ENCODE results near the gene SGIP1. TPM values are rescaled to one million over a fixed set of nuclear protein-coding genes. Genes with fewer than 3 reads are reported as not detected.

Gene SGIP1
- total and polyA plus RNA-seq, 9 donors = 1.7 to 3.1 (median 2.4) TPM

GRCh38 chr1:66500301-66500700 is 33.7 kb upstream of the SGIP1 start:
- Histone ChIP-seq H3K27ac (ENCODE audit: low read length) (no peak overlapping the region), H3K36me3 (ENCODE audit: control insufficient read depth, insufficient read depth, low read length) (no peaks in the 10 kb centered on the region), H3K4me3 (ENCODE audit: low read length) (no peak overlapping the region), H3K9me3 (replicated peaks; ENCODE audit: control insufficient read depth, low read depth, low read length) (no peaks in the 10 kb centered on the region), H3K4me1 (ENCODE audit: control insufficient read depth, insufficient read depth, low read length) (no peaks in the 10 kb centered on the region), H3K27me3 (ENCODE audit: control insufficient read depth, insufficient read depth, low read length) (no peaks in the 10 kb centered on the region)
- no CpG with 5 or more reads among the region's 1 CpG for WGBS (ENCODE audit: insufficient coverage)
- no peak for DNase-seq

- Histone ChIP-seq H3K27me3 (ENCODE audit: control insufficient read depth, insufficient read depth, low read length) (no peaks in the 10 kb centered on the region), H3K36me3 (ENCODE audit: control insufficient read depth, insufficient read depth, low read length) (no peaks in the 10 kb centered on the region), H3K4me1 (ENCODE audit: control insufficient read depth, insufficient read depth, low read length) (peaks cover 2% of the 10 kb centered on the region), H3K9me3 (replicated peaks; ENCODE audit: control insufficient read depth, low read depth, low read length) (no peaks in the 10 kb centered on the region), H3K27ac (ENCODE audit: low read length) (no peak overlapping the region), H3K4me3 (ENCODE audit: low read length) (no peak overlapping the region)
- WGBS (ENCODE audit: insufficient coverage) = no CpG with 5 or more reads among the region's 1 CpG
- no peak for DNase-seq
Measured at GRCh38 chr1:66502086-66502485, 31.9 kb upstream of the SGIP1 start.

- DNase-seq = peak; percentile 27
- WGBS (ENCODE audit: insufficient coverage) = 14% methylated on average over 1 of the region's 3 CpGs
- no peaks in the 10 kb centered on the region for H3K36me3 ChIP-seq (ENCODE audit: control insufficient read depth, insufficient read depth, low read length)
Measured at GRCh38 chr1:66503841-66504470, 30.0 kb upstream of the SGIP1 start.

GRCh38 chr1:66505671-66506392 is 28.1 kb upstream of the SGIP1 start:
- H3K27ac ChIP-seq (ENCODE audit: low read length) = no peak overlapping the region
- no peaks in the 10 kb centered on the region for H3K9me3 ChIP-seq (replicated peaks; ENCODE audit: control insufficient read depth, low read depth, low read length)
- H3K4me1 ChIP-seq (ENCODE audit: control insufficient read depth, insufficient read depth, low read length) = peaks cover 2% of the 10 kb centered on the region
- H3K4me3 ChIP-seq (ENCODE audit: low read length) = no peak overlapping the region
- H3K27me3 ChIP-seq (ENCODE audit: control insufficient read depth, insufficient read depth, low read length) = no peaks in the 10 kb centered on the region
- H3K36me3 ChIP-seq (ENCODE audit: control insufficient read depth, insufficient read depth, low read length) = no peaks in the 10 kb centered on the region
- DNase-seq = peak; percentile 18
- WGBS (ENCODE audit: insufficient coverage) = 54% methylated on average over 3 of the region's 5 CpGs

More at GRCh38 chr1:66503841-66504470, 30.0 kb upstream of the SGIP1 start:
- Histone ChIP-seq H3K9me3 (replicated peaks; ENCODE audit: control insufficient read depth, low read depth, low read length) (no peaks in the 10 kb centered on the region), H3K27me3 (ENCODE audit: control insufficient read depth, insufficient read depth, low read length) (no peaks in the 10 kb centered on the region), H3K4me1 (ENCODE audit: control insufficient read depth, insufficient read depth, low read length) (peaks cover 2% of the 10 kb centered on the region), H3K4me3 (ENCODE audit: low read length) (no peak overlapping the region), H3K27ac (ENCODE audit: low read length) (no peak overlapping the region)

GRCh38 chr1:66506393-66506687 is 27.6 kb upstream of the SGIP1 start:
- Histone ChIP-seq H3K4me3 (ENCODE audit: low read length) (no peak overlapping the region), H3K4me1 (ENCODE audit: control insufficient read depth, insufficient read depth, low read length) (peaks cover 2% of the 10 kb centered on the region), H3K36me3 (ENCODE audit: control insufficient read depth, insufficient read depth, low read length) (no peaks in the 10 kb centered on the region), H3K9me3 (replicated peaks; ENCODE audit: control insufficient read depth, low read depth, low read length) (no peaks in the 10 kb centered on the region), H3K27me3 (ENCODE audit: control insufficient read depth, insufficient read depth, low read length) (no peaks in the 10 kb centered on the region), H3K27ac (ENCODE audit: low read length) (no peak overlapping the region)
- WGBS (ENCODE audit: insufficient coverage) = no CpG with 5 or more reads among the region's 1 CpG
- no peak for DNase-seq

GRCh38 chr1:66506991-66507390 is 27.0 kb upstream of the SGIP1 start:
- no peaks in the 10 kb centered on the region for H3K9me3 ChIP-seq (replicated peaks; ENCODE audit: control insufficient read depth, low read depth, low read length)
- DNase-seq = no peak
- H3K4me3 ChIP-seq (ENCODE audit: low read length) = no peak overlapping the region
- H3K27ac ChIP-seq (ENCODE audit: low read length) = no peak overlapping the region
- peaks cover 2% of the 10 kb centered on the region for H3K4me1 ChIP-seq (ENCODE audit: control insufficient read depth, insufficient read depth, low read length)
- no peaks in the 10 kb centered on the region for H3K27me3 ChIP-seq (ENCODE audit: control insufficient read depth, insufficient read depth, low read length)
- no peaks in the 10 kb centered on the region for H3K36me3 ChIP-seq (ENCODE audit: control insufficient read depth, insufficient read depth, low read length)

- Histone ChIP-seq H3K27me3 (ENCODE audit: control insufficient read depth, insufficient read depth, low read length) (no peaks in the 10 kb centered on the region), H3K4me3 (ENCODE audit: low read length) (no peak overlapping the region), H3K36me3 (ENCODE audit: control insufficient read depth, insufficient read depth, low read length) (no peaks in the 10 kb centered on the region), H3K27ac (ENCODE audit: low read length) (no peak overlapping the region), H3K4me1 (ENCODE audit: control insufficient read depth, insufficient read depth, low read length) (peaks cover 2% of the 10 kb centered on the region), H3K9me3 (replicated peaks; ENCODE audit: control insufficient read depth, low read depth, low read length) (no peaks in the 10 kb centered on the region)
- WGBS (ENCODE audit: insufficient coverage) = 77% methylated on average over 5 of the region's 6 CpGs
- no peak for DNase-seq
Measured at GRCh38 chr1:66510407-66510806, 23.5 kb upstream of the SGIP1 start.

GRCh38 chr1:66511118-66511517 is 22.8 kb upstream of the SGIP1 start:
- no peaks in the 10 kb centered on the region for H3K36me3 ChIP-seq (ENCODE audit: control insufficient read depth, insufficient read depth, low read length)
- no peaks in the 10 kb centered on the region for H3K27me3 ChIP-seq (ENCODE audit: control insufficient read depth, insufficient read depth, low read length)
- no peak for DNase-seq
- no peak overlapping the region for H3K27ac ChIP-seq (ENCODE audit: low read length)
- no peak overlapping the region for H3K4me3 ChIP-seq (ENCODE audit: low read length)
- H3K4me1 ChIP-seq (ENCODE audit: control insufficient read depth, insufficient read depth, low read length) = no peaks in the 10 kb centered on the region
- WGBS (ENCODE audit: insufficient coverage) = 80% methylated on average over 1 of the region's 1 CpG
- no peaks in the 10 kb centered on the region for H3K9me3 ChIP-seq (replicated peaks; ENCODE audit: control insufficient read depth, low read depth, low read length)

- Histone ChIP-seq H3K9me3 (replicated peaks; ENCODE audit: control insufficient read depth, low read depth, low read length) (no peaks in the 10 kb centered on the region), H3K4me3 (ENCODE audit: low read length) (no peak overlapping the region), H3K4me1 (ENCODE audit: control insufficient read depth, insufficient read depth, low read length) (no peaks in the 10 kb centered on the region), H3K27ac (ENCODE audit: low read length) (no peak overlapping the region), H3K36me3 (ENCODE audit: control insufficient read depth, insufficient read depth, low read length) (no peaks in the 10 kb centered on the region), H3K27me3 (ENCODE audit: control insufficient read depth, insufficient read depth, low read length) (no peaks in the 10 kb centered on the region)
- 67% methylated on average over 3 of the region's 6 CpGs for WGBS (ENCODE audit: insufficient coverage)
- DNase-seq = no peak
Measured at GRCh38 chr1:66517959-66518358, 16.0 kb upstream of the SGIP1 start.

GRCh38 chr1:66518654-66519053 is 15.3 kb upstream of the SGIP1 start:
- Histone ChIP-seq H3K9me3 (replicated peaks; ENCODE audit: control insufficient read depth, low read depth, low read length) (no peaks in the 10 kb centered on the region), H3K4me3 (ENCODE audit: low read length) (no peak overlapping the region), H3K36me3 (ENCODE audit: control insufficient read depth, insufficient read depth, low read length) (no peaks in the 10 kb centered on the region), H3K27me3 (ENCODE audit: control insufficient read depth, insufficient read depth, low read length) (no peaks in the 10 kb centered on the region), H3K4me1 (ENCODE audit: control insufficient read depth, insufficient read depth, low read length) (no peaks in the 10 kb centered on the region), H3K27ac (ENCODE audit: low read length) (no peak overlapping the region)
- DNase-seq = no peak
- 86% methylated on average over 1 of the region's 2 CpGs for WGBS (ENCODE audit: insufficient coverage)
